Tongue (tissue), 2 donors: Measurements from ENCODE around the gene SVIP. TPM values are rescaled to one million over a fixed set of nuclear protein-coding genes. Genes with fewer than 3 reads are reported as not detected.

Experiments
- DNase-seq: peaks from one replicate; pipeline ENCODE4 v3.0.0-alpha.2; 2015
- total RNA-seq: library from RNA; depleted of rRNA; stranded (reverse); fragments of >200 nt; gene quantifications from one replicate; pipeline ENCODE4 v1.2.3, GENCODE V29; 2014

The SVIP gene
- total RNA-seq, 1 donor from 2014 or later, result 4.7 TPM

DNA sequence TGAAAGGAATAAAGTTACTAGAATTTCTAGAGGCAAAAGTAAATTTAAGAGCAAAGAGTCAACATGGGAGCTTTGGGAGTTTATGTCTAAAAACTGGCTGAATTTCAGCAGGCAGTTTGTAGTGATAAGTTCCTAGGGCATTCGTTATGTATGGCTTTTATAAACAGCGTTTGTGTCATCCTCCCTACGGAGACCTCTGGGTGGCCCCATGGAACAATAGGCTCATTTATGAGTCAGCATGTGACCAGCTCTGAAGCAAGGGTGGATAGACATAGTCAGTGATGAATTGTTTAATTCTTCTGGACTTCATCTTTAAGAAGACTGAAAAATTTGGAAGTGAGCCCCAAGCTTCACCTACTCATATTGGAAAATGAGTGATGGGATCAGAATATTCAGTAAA is 37.1 kb downstream of the SVIP start:
- DNase-seq, result peak; percentile 66

DNA sequence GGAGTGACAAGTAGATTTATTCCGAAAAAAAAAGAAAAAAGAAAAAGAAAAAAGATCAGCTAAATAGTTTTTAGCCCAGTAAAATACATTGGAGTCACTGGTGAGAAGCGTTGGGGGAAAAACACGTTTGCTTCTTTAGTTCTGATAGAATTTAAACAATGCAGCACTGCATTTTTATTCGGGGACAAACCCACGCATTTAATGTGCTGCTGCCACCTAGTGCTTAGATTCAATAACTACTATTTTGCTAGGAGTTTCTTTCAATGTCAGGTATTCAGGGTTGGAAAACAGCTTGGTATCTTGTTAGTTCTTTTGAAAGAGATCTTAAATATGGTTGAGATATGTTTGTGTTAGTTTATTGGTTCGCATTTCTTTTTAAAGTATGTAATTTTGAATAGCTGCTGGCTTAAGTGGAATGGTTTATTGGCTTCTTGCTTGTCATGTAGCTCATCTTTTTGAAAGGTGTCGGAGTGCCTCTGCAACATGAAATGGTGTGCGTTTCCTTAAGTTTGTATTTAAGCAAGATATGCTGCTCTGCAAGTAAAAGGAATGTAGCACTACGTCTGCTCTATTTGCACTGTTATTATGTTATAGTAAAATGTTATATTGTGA is 41.9 kb downstream of the SVIP start:
- DNase-seq, result peak; percentile 78

DNA sequence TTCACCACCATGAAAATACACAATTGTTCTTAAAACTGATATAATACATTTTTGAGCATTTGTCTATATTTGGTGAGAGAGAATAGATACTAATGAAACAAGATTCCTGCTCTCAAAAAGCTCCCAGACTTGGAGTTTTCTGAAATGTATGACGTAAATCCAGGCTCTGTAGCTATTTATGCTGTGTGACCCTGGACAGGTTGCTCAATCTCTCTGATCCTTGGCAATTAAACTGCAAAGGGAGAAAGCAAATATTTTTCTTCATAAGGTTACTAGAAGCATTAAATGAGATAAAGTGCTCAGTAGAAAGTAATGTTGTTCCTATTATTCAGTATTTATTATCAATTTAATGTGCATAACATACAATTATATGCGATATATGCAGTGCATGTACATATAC is 42.5 kb downstream of the SVIP start:
- no peak for DNase-seq

DNA sequence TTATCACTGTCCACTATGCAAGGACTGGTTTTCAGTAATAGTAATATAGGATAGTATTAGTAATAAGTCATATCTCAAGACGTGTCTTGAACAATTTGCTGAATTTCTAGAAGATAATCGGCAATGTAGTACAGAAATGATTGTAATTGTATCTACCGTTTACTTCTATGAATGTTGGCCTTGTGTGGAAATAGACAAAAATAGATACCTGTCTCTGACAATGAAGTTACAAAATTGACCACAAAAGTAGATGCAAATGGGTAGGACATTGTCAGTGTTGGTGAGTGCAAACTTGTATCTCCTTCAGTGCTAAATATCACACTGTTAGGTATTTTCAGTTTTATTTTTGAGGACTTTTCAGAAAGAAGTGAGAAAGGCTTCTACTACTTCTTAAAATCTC is 43.1 kb downstream of the SVIP start:
- DNase-seq, result no peak

DNA sequence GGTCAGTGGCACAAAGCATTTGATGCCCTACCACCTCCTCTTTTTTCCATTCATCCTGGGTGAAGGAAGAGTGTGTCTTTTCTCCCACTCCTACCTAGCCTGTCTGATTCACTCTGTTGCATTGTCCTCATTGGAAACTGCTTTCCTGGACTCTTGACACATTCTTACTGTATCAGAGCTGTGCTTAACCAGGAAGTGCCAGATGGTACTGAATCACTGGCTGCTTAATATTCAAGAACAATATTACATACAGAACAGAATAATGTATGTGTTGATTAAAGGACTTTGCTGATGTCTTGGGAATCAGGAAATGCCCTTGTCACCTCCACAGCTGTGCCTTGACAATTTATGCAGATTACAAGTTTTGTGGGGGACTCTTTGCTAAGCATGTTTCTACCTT is 44.4 kb downstream of the SVIP start:
- DNase-seq, result no peak

DNA sequence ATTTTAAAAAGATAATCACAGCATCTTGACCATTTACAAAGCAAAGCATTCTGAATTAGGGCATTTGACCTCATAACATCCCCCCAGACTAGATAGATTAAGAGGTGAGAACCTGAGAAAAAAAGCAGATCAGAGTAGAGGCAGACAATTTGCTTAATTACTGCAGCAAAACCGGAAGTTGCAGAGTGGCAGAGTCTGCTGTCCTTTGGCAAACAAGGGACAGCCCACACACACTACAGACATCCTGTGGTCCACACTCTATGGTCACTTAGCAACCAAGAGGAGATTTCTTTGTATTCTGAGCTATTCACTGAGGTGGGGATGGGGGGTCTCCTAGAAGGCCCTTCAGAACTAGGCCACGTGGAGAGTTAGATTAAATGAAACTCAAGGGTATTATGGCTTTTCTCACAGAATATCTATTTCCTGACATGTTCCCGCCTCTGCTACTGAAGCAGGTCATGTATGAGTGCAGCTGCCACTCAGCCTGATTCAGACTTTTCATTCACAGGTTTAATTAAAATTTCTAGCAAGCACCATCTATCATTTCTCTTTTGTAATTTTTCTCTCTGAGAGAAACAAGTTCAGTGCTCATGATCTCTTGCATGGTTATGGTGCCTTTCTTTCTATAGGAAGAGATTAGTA is 48.5 kb downstream of the SVIP start:
- no peak for DNase-seq

DNA sequence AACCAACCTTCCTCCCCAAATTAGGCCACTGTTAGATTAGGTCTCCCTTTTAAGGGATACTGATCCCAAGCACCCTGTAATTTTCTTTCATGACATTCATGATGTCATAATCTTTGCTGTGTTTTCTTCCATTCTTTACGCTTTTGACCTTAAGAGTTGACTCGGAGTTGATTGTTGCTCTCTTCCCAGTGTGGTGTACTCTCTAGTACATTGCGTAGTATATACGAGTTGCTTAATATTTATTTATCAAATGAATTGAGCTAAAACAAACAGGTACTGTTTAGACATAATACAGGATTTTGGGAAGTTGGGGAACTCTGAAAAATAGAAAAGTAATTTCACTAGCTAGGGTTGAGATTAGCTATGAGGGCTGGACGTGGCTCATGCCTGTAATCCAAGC is 49.8 kb downstream of the SVIP start:
- no peak for DNase-seq

DNA sequence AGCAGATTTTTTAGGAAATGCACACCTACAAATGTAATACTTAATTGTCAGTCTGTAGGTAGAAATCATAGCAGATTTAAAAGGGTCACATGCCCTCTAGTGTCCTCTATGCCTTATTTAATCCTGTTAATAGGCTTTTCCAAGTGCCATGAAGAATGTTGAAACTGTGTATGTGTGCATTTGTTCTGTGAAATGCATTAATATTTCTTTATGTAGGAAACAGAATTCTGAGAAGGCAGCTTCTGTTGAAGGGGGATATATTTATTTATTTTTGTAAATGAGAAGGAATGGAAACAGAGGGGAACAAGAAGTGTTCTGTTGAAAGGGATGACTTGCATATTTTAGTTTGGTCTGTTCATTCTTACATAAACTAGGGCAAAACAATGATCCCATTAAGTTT is 51.0 kb downstream of the SVIP start:
- peak; percentile 14 for DNase-seq

DNA sequence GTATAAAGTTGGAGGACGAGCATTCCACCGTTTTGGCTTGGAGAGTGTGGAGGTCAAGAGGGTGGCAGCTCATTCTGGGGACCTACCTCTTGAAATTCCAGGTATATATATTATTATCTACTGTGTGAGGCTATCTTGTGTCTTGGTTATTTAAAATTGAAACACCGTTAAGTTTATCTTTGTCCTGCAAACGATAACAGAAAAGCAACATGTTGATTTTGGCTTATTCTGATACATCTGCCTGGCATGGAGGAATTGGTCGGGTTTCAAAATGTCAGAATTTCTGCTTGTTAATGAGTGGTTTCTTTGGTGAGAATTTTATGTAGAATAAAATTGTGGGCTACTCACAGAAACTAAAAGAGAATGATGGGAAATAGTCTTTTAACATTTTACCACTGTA is 54.4 kb downstream of the SVIP start:
- no peak for DNase-seq

DNA sequence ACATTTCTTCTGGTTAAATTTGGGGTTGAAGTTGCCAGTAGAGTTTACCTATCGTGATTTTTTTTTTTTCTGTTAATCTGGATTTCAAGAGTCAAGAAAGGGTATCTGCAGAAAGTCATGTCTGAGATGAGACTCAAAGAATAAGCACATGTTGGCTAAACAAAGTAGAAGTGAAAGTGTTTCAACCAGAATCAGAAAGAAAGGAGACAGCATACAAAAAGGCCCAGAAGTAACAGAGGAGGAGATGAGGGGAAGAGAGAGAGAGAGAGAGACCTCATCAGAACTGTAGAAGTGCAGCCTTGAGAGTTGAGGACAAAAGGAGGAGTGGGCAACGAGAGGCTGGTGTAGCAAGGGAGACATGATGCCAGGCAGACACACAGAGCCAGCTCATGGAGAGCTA is 54.9 kb downstream of the SVIP start:
- DNase-seq, result no peak

DNA sequence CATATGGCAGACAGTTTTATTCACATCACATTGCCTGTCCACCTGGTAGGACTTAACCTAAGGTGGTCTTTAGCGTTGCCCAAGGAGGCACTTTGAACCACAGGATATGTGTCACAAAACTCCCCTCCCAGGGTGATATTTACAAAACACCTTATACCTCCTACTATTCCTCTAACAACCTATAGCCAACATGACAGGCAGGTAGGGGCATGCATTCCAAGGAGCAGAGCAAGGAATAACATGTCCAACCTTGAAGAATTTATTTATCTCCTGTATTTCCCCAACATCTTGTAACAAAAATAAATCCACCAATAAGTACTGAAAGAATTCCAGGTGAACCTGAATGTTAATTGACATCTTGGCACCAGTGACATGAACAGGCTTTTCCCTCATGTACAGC is 60.5 kb downstream of the SVIP start:
- DNase-seq, result no peak

Other genes starting within 250 kb of the SVIP start
- 6.4 TPM for gene FANCF, start 204.0 kb downstream of the SVIP start, total RNA-seq
- 20.6 TPM for gene GAS2, start 163.2 kb downstream of the SVIP start, total RNA-seq
- not detected for gene CCDC179, start 30.7 kb upstream of the SVIP start, total RNA-seq